Activated CD8-positive, alpha-beta T cell treated with anti-CD3 and anti-CD28 coated beads, Interleukin-2, amount 10 ng/mL, durations not matched to agents 7 days and 5 days (primary cell): ENCODE data around the gene ANGEL1. TPM values are rescaled to one million over a fixed set of nuclear protein-coding genes. Genes with fewer than 3 reads are reported as not detected.
A peak's percentile ranks its signal among the peaks of the same experiment; 100 is the strongest.

ENCODE experiments used
- ATAC-seq: fragments of 150-1000 bp; cut with Tn5 transposase; one replicate; pipeline ENCODE4 v1.10.0; 2021; ENCODE audit warnings: moderate library complexity
- CTCF ChIA-PET: fragments of 350-600 bp; sonication (Branson Sonifier 250); formaldehyde crosslinking; loops from one replicate; lab custom pipeline; 2021; ENCODE audit warnings: antibody characterized with exemption; lab: Charles Lee
- POLR2A ChIA-PET: fragments of 350-600 bp; sonication (Branson Sonifier 250); formaldehyde crosslinking; loops from one replicate; lab custom pipeline; 2021; ENCODE audit warnings: antibody characterized with exemption; lab: Charles Lee
- DNase-seq: peaks from one replicate; pipeline ENCODE4 v3.0.0-alpha.2; 2020
- H3K27ac Mint-ChIP-seq: one replicate; pipeline ENCODE4 v1.8.0; 2021; ENCODE audit warnings: mild to moderate bottlenecking, mixed read lengths
- H3K27me3 Mint-ChIP-seq: one replicate; pipeline ENCODE4 v1.8.0; 2021; ENCODE audit warnings: low read depth, mixed read lengths
- H3K36me3 Mint-ChIP-seq: one replicate; pipeline ENCODE4 v1.8.0; 2021; ENCODE audit warnings: low read depth, mixed read lengths
- H3K4me1 Mint-ChIP-seq: one replicate; pipeline ENCODE4 v1.8.0; 2021; ENCODE audit warnings: low read depth, mixed read lengths
- H3K4me3 Mint-ChIP-seq: one replicate; pipeline ENCODE4 v1.8.0; 2021; ENCODE audit warnings: mild to moderate bottlenecking, mixed read lengths
- H3K9me3 Mint-ChIP-seq: one replicate; pipeline ENCODE4 v1.8.0; 2022; ENCODE audit warnings: mixed read lengths; ENCODE audit not compliant: insufficient read depth
- total RNA-seq, 2 experiments: library from RNA; stranded (reverse); gene quantifications; one replicate each; pipeline ENCODE4 v1.2.3, GENCODE V29; 2021

Gene ANGEL1
- total RNA-seq, 2 experiments from 2014 or later = 11.5 to 13.7 TPM

DNA sequence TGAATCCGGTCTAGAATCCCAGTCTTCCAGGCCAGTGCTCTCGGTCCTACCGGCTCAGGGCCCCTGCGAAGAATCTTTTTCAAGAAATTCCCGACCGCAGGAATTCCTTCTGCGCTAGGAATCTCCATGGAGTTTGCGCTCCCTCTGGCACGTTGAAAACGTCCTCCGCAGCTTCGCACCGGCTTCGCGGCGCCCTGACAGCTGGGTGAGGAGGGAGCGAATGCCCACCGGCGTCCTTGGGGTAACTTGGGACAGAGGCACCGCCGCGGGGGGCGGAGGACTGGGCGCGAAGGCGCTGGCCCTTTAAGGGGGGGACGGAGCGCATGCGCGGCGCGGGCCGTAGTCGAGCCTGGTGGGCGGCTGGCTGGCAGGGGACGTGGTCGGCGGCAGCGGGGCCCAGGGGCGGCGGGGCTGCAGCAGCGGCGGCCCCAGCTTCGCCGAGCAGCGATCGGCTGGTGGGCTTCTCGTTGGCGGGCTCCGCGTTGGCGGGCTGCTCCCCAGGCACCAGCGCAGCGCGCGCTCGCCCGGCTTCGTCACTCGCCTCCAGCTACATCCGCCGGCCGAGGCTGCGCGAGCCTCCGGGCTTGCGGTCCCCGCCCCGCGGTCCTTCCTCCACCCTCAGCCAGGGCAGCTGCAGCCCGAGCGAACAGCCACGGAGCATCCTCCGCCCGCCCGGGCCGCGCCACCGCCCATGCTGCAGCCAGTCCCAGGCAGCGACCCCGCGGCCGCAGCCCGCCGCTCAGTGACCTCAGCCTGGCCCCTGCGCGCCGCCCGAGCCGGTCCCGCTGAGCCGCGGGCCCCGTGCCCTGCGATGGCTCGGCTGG lies 51.3 kb downstream of the ANGEL1 start, which contains the start of gene VASH1:
VASH1 (plus strand) TSS at position 333 of the 824 bp plus-strand sequence. CDS start 1,354 bp downstream, outside the sequence.
- Mint-ChIP-seq H3K27ac (no peak within 1 kb of the TSS), H3K4me3 (peak within 1 kb of the TSS; percentile 74), H3K4me1 (peaks cover 11% of the 10 kb centered on the region), H3K27me3 (peaks cover 41% of the 10 kb centered on the region), H3K36me3 (no peaks in the 10 kb centered on the region), H3K9me3 (no peaks in the 10 kb centered on the region)
- DNase-seq (peak; percentile 72), ATAC-seq (peak; percentile 90)
- CTCF ChIA-PET = interaction anchor here (0.7 to 3.4 kb wide), 2 partner anchors 51 to 54 kb away, joined by 3 to 14 read pairs; no protein-coding TSS in a partner anchor
- POLR2A ChIA-PET = interaction anchor here (0.6 to 0.7 kb wide), 2 partner anchors 51 to 1066 kb away, joined by 3 read pairs; partner anchors contain the start of gene ANGEL1

GRCh38 chr14:76760331-76761135 lies 52.1 kb downstream of the ANGEL1 start:
- ChIA-PET CTCF (interaction anchor here (1.7 to 3.4 kb wide), 2 partner anchors 50 kb away, joined by 4 to 14 read pairs; no protein-coding TSS in a partner anchor), POLR2A (interaction anchor here (0.6 to 0.7 kb wide), 2 partner anchors 52 to 1067 kb away, joined by 3 read pairs; partner anchors contain the start of gene ANGEL1)
- no peaks in the 10 kb centered on the region for H3K36me3 Mint-ChIP-seq
- H3K4me1 Mint-ChIP-seq = peaks cover 11% of the 10 kb centered on the region
- ATAC-seq (no peak), DNase-seq (peak; percentile 18)
- H3K9me3 Mint-ChIP-seq = no peaks in the 10 kb centered on the region
- H3K4me3 Mint-ChIP-seq = peak overlapping the region; percentile 64
- H3K27me3 Mint-ChIP-seq = peaks cover 47% of the 10 kb centered on the region
- no peak overlapping the region for H3K27ac Mint-ChIP-seq

DNA sequence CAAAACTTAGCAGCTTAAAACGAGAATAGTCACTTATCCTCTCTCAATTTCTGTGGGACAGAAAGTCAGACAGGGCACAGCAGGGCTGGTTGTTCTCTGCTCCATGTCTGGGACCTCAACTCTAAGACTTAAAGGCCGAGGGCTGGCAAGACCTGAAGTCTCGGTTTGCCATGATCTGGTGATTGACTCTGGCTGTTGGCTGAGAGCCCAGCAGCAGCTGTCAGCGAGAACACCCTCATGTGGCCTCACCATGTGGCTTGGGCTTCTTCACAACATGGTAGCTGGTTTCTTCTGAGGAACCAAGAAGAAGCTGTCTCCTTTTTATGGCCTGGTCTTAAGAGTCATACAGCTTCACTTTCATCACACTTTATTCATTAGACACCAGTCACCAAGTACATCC lies 53.1 kb downstream of the ANGEL1 start:
- DNase-seq (peak; percentile 18), ATAC-seq (no peak)
- Mint-ChIP-seq H3K36me3 (no peaks in the 10 kb centered on the region), H3K9me3 (no peaks in the 10 kb centered on the region), H3K4me3 (no peak overlapping the region), H3K27me3 (peaks cover 42% of the 10 kb centered on the region), H3K4me1 (peaks cover 11% of the 10 kb centered on the region), H3K27ac (no peak overlapping the region)
- ChIA-PET CTCF (interaction anchor here (1.7 to 3.4 kb wide), 2 partner anchors 49 to 51 kb away, joined by 4 to 14 read pairs; no protein-coding TSS in a partner anchor), POLR2A (no interaction called here)

GRCh38 chr14:76756371-76756750 lies 56.3 kb downstream of the ANGEL1 start:
- DNase-seq (no peak), ATAC-seq (no peak)
- CTCF ChIA-PET = interaction anchor here (1.3 to 1.7 kb wide), 2 partner anchors 41 to 46 kb away, joined by 3 read pairs; no protein-coding TSS in a partner anchor
- H3K27ac Mint-ChIP-seq = no peak overlapping the region
- H3K4me3 Mint-ChIP-seq = no peak overlapping the region
- POLR2A ChIA-PET = no interaction called here
- H3K9me3 Mint-ChIP-seq = no peaks in the 10 kb centered on the region
- peaks cover 4% of the 10 kb centered on the region for H3K4me1 Mint-ChIP-seq
- no peaks in the 10 kb centered on the region for H3K36me3 Mint-ChIP-seq
- H3K27me3 Mint-ChIP-seq = peaks cover 21% of the 10 kb centered on the region

DNA sequence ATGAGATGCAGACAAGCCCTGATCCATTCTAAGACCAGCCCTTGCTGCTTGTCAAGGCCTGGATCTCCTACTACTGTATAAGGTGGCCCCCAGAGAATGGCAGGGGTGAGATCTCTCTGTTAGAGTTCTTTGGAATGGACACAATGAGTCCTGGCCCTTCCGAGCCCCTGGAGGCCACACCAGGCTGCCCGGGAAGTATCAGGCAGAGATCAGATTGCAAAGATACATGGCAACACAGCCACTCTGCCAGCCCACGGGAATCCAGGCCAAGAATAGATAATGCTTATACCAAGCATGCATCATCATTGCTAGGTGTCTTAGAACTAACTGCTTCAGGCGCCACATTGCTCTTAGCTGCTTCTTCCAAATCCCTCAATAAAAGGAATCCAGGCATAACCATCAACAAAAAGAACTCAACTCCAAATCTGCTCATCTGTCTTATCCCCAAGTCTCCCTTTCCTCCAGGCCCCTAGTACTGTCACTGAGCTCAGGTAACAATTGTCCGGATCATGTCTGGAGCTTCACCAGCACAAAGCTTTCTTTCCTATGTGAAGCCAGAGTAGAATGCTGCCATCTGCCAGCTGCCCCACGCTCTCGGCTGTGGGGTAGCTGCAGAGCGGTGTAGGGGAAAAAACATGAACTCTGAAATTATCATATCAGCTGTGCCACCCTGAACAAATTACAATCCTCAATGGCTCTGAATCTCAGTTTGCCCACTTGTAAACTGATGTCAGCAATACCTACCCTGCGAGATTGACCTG lies 56.9 kb downstream of the ANGEL1 start:
- Mint-ChIP-seq H3K36me3 (no peaks in the 10 kb centered on the region), H3K27ac (no peak overlapping the region), H3K4me1 (no peaks in the 10 kb centered on the region), H3K4me3 (no peak overlapping the region), H3K27me3 (peaks cover 21% of the 10 kb centered on the region), H3K9me3 (no peaks in the 10 kb centered on the region)
- CTCF ChIA-PET = interaction anchor here (1.3 kb wide), 1 partner anchor 40 kb away, joined by 3 read pairs; no protein-coding TSS in a partner anchor
- POLR2A ChIA-PET = no interaction called here
- no peak for DNase-seq
- no peak for ATAC-seq

DNA sequence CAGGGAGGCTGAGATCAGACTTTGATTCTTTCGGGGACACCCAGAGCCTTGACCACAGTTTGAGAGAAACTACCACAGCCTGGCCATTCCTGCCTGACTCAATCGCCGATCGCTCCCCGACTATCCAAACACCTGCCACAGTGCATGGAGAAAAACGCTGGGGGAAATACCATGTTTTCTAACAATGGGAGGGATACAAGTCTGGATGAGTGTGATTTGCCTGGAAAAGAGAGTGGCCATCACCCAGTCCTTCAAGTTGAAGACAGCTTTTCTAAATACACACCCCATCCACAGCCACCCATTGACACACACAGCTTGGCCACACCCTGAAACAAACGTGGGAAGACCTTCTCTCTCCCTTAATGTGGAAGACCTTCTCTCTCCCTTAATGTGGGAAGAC lies 58.1 kb downstream of the ANGEL1 start:
- DNase-seq (no peak), ATAC-seq (no peak)
- Mint-ChIP-seq H3K4me3 (no peak overlapping the region), H3K36me3 (no peaks in the 10 kb centered on the region), H3K4me1 (no peaks in the 10 kb centered on the region), H3K27ac (no peak overlapping the region), H3K27me3 (peaks cover 21% of the 10 kb centered on the region), H3K9me3 (no peaks in the 10 kb centered on the region)
- ChIA-PET POLR2A (no interaction called here), CTCF (no interaction called here)

DNA sequence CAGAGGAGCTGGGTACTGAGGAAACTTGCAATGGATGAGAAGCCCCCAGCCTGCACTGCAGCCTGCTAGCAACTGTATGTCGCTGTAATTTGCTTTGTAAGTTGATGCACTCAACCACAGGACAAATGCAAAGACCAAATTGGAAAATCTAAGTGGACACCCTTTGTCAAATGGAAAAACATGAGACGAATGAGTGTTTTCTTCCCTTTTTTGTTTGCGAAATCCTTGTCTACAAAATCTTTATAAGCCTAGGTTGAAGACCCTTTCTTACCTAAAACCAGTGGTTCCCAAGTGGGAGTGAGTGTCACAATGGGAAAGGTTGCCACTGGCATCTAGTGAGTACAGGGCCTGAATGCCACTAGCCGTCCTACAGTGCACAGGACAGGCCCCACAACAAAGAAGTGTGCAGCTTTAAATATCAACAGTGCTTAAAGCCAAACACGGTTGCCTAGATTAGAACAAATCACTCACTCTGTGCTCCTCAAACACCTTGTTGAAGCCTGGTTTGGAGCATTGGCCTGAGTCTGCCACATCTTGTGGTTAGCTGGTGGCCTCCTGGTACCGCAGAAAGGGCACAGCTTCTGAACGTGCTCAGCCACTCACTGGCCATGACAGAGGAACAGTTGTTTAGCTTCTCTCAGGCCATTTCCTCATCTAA lies 59.0 kb downstream of the ANGEL1 start:
- H3K4me1 Mint-ChIP-seq = no peaks in the 10 kb centered on the region
- ATAC-seq = no peak
- DNase-seq = no peak
- ChIA-PET CTCF (no interaction called here), POLR2A (no interaction called here)
- peaks cover 14% of the 10 kb centered on the region for H3K27me3 Mint-ChIP-seq
- H3K27ac Mint-ChIP-seq = no peak overlapping the region
- no peak overlapping the region for H3K4me3 Mint-ChIP-seq
- H3K9me3 Mint-ChIP-seq = no peaks in the 10 kb centered on the region
- H3K36me3 Mint-ChIP-seq = no peaks in the 10 kb centered on the region

DNA sequence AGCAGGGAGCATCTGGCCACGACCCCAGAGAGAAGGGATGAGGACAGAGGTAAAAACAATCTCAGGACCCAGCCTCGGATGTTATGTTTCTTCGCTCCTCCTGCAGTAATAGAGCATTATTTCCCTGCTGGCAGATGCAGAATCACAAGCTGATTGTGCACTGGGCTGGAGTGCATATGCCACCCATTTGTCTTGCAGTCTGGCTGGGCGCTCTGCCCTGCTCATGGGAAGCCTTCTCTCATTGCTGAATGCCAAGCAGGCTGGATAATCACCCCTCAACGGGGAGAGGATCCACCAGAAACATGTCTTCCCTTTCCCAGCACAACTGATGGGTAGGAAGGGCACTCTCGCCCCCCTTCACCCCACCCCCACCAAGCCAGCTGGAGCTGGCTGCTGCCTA lies 59.9 kb downstream of the ANGEL1 start:
- Mint-ChIP-seq H3K4me1 (no peaks in the 10 kb centered on the region), H3K36me3 (no peaks in the 10 kb centered on the region), H3K4me3 (no peak overlapping the region), H3K27me3 (peaks cover 10% of the 10 kb centered on the region), H3K9me3 (no peaks in the 10 kb centered on the region), H3K27ac (no peak overlapping the region)
- CTCF ChIA-PET = no interaction called here
- POLR2A ChIA-PET = no interaction called here
- DNase-seq (no peak), ATAC-seq (no peak)

DNA sequence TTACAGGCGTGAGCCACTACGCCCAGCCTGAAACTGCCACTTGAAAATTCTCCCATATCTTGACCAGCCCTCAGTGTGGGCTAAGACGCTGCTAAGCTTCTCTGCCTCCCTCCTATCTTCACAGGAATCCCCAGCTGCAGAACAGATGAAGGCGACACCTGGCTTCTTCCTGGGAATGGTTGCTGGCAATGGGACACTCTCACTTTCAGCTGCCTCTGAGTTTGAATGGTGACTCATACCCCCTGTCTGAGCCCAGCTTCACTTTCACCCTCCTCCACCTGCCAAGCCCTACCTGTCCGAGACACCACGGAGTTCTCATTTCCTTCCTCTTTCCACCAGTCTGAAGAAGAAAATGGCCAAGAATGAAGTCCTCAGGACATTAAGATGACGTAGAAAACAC lies 69.7 kb downstream of the ANGEL1 start:
- POLR2A ChIA-PET = no interaction called here
- ATAC-seq (no peak), DNase-seq (no peak)
- Mint-ChIP-seq H3K27ac (no peak overlapping the region), H3K4me1 (no peaks in the 10 kb centered on the region), H3K27me3 (peaks cover 23% of the 10 kb centered on the region), H3K4me3 (no peak overlapping the region), H3K9me3 (peaks cover 20% of the 10 kb centered on the region), H3K36me3 (no peaks in the 10 kb centered on the region)
- CTCF ChIA-PET = no interaction called here

DNA sequence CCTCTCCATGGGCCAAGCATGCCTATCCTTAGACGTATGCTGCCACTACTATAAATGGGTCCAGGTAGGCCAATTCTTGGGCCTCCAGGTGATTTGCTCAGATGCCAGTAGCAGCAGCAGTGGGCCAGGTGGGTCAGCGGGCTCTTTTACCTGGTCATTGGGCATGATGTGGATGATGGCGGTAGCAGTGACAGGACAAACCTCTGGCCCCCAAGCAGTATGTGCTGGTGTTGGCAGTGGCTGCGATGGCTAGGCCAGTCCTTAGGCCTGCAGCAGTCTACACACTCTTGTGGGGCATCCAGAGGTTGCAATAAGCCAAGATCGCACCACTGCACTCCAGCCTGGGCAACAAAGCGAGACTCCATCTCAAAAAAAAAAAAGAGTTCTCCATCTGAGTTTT lies 70.5 kb downstream of the ANGEL1 start:
- Mint-ChIP-seq H3K4me1 (no peaks in the 10 kb centered on the region), H3K27me3 (peaks cover 30% of the 10 kb centered on the region), H3K9me3 (peaks cover 20% of the 10 kb centered on the region), H3K27ac (no peak overlapping the region), H3K4me3 (no peak overlapping the region), H3K36me3 (no peaks in the 10 kb centered on the region)
- POLR2A ChIA-PET = no interaction called here
- DNase-seq (no peak), ATAC-seq (no peak)
- CTCF ChIA-PET = no interaction called here

- Mint-ChIP-seq H3K27ac (no peak overlapping the region), H3K4me3 (no peak overlapping the region), H3K9me3 (peaks cover 20% of the 10 kb centered on the region), H3K4me1 (no peaks in the 10 kb centered on the region), H3K27me3 (peaks cover 35% of the 10 kb centered on the region), H3K36me3 (no peaks in the 10 kb centered on the region)
- ChIA-PET POLR2A (interaction anchor here (0.6 kb wide), 2 partner anchors 9 to 439 kb away, joined by 3 read pairs; no protein-coding TSS in a partner anchor), CTCF (no interaction called here)
- DNase-seq (no peak), ATAC-seq (no peak)
Measured at GRCh38 chr14:76741074-76741473, 71.6 kb downstream of the ANGEL1 start.
